Measurements from ENCODE around the gene CSNK1G1. TPM values are rescaled to one million over a fixed set of nuclear protein-coding genes. Genes with fewer than 3 reads are reported as not detected.
"Not testable (repeated sequence)": the region's sequence is repeated elsewhere in the genome, so short reads cannot be mapped to it uniquely, and the experiment has no call there.

CSNK1G1 gene
- total RNA-seq, 1 experiment from 2014 or later, result 11.5 TPM

GRCh38 chr15:64223882-64224281 lies 132.1 kb downstream of the CSNK1G1 start:
- Histone ChIP-seq H3K27me3 (replicated peaks; ENCODE audit: control insufficient read depth, insufficient read depth, low read length) (no peaks in the 10 kb centered on the region), H3K4me3 (ENCODE audit: low read depth, low read length) (no peak overlapping the region), H3K4me1 (no peaks in the 10 kb centered on the region), H3K9me3 (no peaks in the 10 kb centered on the region), H3K36me3 (ENCODE audit: control insufficient read depth, insufficient read depth, low read length) (no peaks in the 10 kb centered on the region)
- no peaks in the 10 kb centered on the region for H3K27me3 Mint-ChIP-seq (ENCODE audit: insufficient read depth, unreplicated experiment)
- intact Hi-C loops (cut with micrococcal nuclease; ENCODE audit: unreplicated experiment), result no loop called here
- TF ChIP-seq CTCF (IDR thresholded peaks at IDR 0.05; ENCODE audit: insufficient read depth in 1 of 2, low read depth in 1 of 2, low read length in 1 of 2, severe bottlenecking in 1 of 2, unreplicated experiment in 1 of 2), result no peak
- H3K4me3 Mint-ChIP-seq (ENCODE audit: unreplicated experiment), result no peak overlapping the region
- no peak for DNase-seq
- peaks cover 5% of the 10 kb centered on the region for H3K36me3 Mint-ChIP-seq (ENCODE audit: insufficient read depth, unreplicated experiment)
- ChIA-PET CTCF (no interaction called here), POLR2A (no interaction called here)
- H3K4me1 Mint-ChIP-seq (ENCODE audit: low read depth, unreplicated experiment), result no peaks in the 10 kb centered on the region
- H3K27ac Mint-ChIP-seq (ENCODE audit: unreplicated experiment), result no peak overlapping the region
- BruUV-seq (replicated peaks), result no TSS peak
- no peaks in the 10 kb centered on the region for H3K9me3 Mint-ChIP-seq (ENCODE audit: unreplicated experiment)

- Mint-ChIP-seq H3K27ac (ENCODE audit: unreplicated experiment) (no peak overlapping the region), H3K4me1 (ENCODE audit: low read depth, unreplicated experiment) (no peaks in the 10 kb centered on the region), H3K36me3 (ENCODE audit: insufficient read depth, unreplicated experiment) (peaks cover 5% of the 10 kb centered on the region), H3K27me3 (ENCODE audit: insufficient read depth, unreplicated experiment) (no peaks in the 10 kb centered on the region), H3K9me3 (ENCODE audit: unreplicated experiment) (no peaks in the 10 kb centered on the region), H3K4me3 (ENCODE audit: unreplicated experiment) (no peak overlapping the region)
- intact Hi-C loops (cut with micrococcal nuclease; ENCODE audit: unreplicated experiment), result no loop called here
- ChIA-PET POLR2A (no interaction called here), CTCF (no interaction called here)
- no TSS peak for BruUV-seq (replicated peaks)
- H3K4me1 ChIP-seq, result no peaks in the 10 kb centered on the region
- no peak for TF ChIP-seq CTCF (IDR thresholded peaks at IDR 0.05; ENCODE audit: insufficient read depth in 1 of 2, low read depth in 1 of 2, low read length in 1 of 2, severe bottlenecking in 1 of 2, unreplicated experiment in 1 of 2)
- no peak overlapping the region for H3K4me3 ChIP-seq (ENCODE audit: low read depth, low read length)
- no peaks in the 10 kb centered on the region for H3K27me3 ChIP-seq (replicated peaks; ENCODE audit: control insufficient read depth, insufficient read depth, low read length)
- H3K9me3 ChIP-seq, result no peaks in the 10 kb centered on the region
- DNase-seq, result no peak
- H3K36me3 ChIP-seq (ENCODE audit: control insufficient read depth, insufficient read depth, low read length), result no peaks in the 10 kb centered on the region
Measured at GRCh38 chr15:64222573-64223366, 133.2 kb downstream of the CSNK1G1 start.

GRCh38 chr15:64221911-64222310 lies 134.1 kb downstream of the CSNK1G1 start:
- H3K36me3 Mint-ChIP-seq (ENCODE audit: insufficient read depth, unreplicated experiment); BruUV-seq (replicated peaks); H3K27me3 Mint-ChIP-seq (ENCODE audit: insufficient read depth, unreplicated experiment); H3K9me3 Mint-ChIP-seq (ENCODE audit: unreplicated experiment); H3K4me1 ChIP-seq; POLR2A ChIA-PET; H3K36me3 ChIP-seq (ENCODE audit: control insufficient read depth, insufficient read depth, low read length); H3K27me3 ChIP-seq (replicated peaks; ENCODE audit: control insufficient read depth, insufficient read depth, low read length); intact Hi-C loops (cut with micrococcal nuclease; ENCODE audit: unreplicated experiment); DNase-seq; H3K4me1 Mint-ChIP-seq (ENCODE audit: low read depth, unreplicated experiment); H3K9me3 ChIP-seq; H3K27ac Mint-ChIP-seq (ENCODE audit: unreplicated experiment); H3K4me3 ChIP-seq (ENCODE audit: low read depth, low read length); H3K4me3 Mint-ChIP-seq (ENCODE audit: unreplicated experiment); CTCF ChIA-PET: not testable (repeated sequence)

- H3K4me3 ChIP-seq (ENCODE audit: low read depth, low read length); H3K4me3 Mint-ChIP-seq (ENCODE audit: unreplicated experiment); BruUV-seq (replicated peaks); intact Hi-C loops (cut with micrococcal nuclease; ENCODE audit: unreplicated experiment); H3K27me3 Mint-ChIP-seq (ENCODE audit: insufficient read depth, unreplicated experiment); POLR2A ChIA-PET; H3K9me3 ChIP-seq; H3K27ac Mint-ChIP-seq (ENCODE audit: unreplicated experiment); H3K36me3 Mint-ChIP-seq (ENCODE audit: insufficient read depth, unreplicated experiment); H3K9me3 Mint-ChIP-seq (ENCODE audit: unreplicated experiment); H3K4me1 Mint-ChIP-seq (ENCODE audit: low read depth, unreplicated experiment); H3K27me3 ChIP-seq (replicated peaks; ENCODE audit: control insufficient read depth, insufficient read depth, low read length); DNase-seq; H3K36me3 ChIP-seq (ENCODE audit: control insufficient read depth, insufficient read depth, low read length): not testable (repeated sequence)
- CTCF ChIA-PET, result interaction anchor here (0.6 to 1.0 kb wide), 2 partner anchors 24 to 607 kb away, joined by 3 read pairs; no protein-coding TSS in a partner anchor
- H3K4me1 ChIP-seq, result peaks cover 14% of the 10 kb centered on the region
Measured at GRCh38 chr15:64217429-64217750, 138.6 kb downstream of the CSNK1G1 start.
